Esophagus squamous epithelium (tissue), 5 donors: ENCODE results near the gene EGFR. TPM values are rescaled to one million over a fixed set of nuclear protein-coding genes. Genes with fewer than 3 reads are reported as not detected.

ENCODE experiments used
- DNase-seq: peaks from one replicate; lab custom pipeline; 2025; lab: John Stamatoyannopoulos, UW
- H3K27ac ChIP-seq, 4 donors: fragments of 200-600 bp; sonication (generic); one replicate each; pipeline ENCODE4 v1.5.1; 2016 to 2019; ENCODE audit warnings: mild to moderate bottlenecking in 1 of 4
- H3K27me3 ChIP-seq, 4 donors: fragments of 200-600 bp; sonication (generic); 1 replicate in 3 of 4; 2 replicates in 1 of 4; pipeline versions ENCODE4 v1.5.1 to v1.6.0; 2017 to 2021; ENCODE audit warnings: antibody characterized with exemption in 1 of 4
- H3K36me3 ChIP-seq, 3 donors: fragments of 200-600 bp; sonication (generic); one replicate each; pipeline ENCODE4 v1.5.1; 2016 to 2019
- H3K4me1 ChIP-seq, 3 donors: fragments of 200-600 bp; sonication (generic); one replicate each; pipeline ENCODE4 v1.5.1; 2017 to 2019
- H3K4me3 ChIP-seq, 4 donors: fragments of 200-600 bp; sonication (generic); 1 replicate in 3 of 4; 2 replicates in 1 of 4; pipeline ENCODE4 v1.5.1; 2016 to 2019; ENCODE audit warnings: mild to moderate bottlenecking in 2 of 4, moderate library complexity in 1 of 4
- H3K9me3 ChIP-seq, 3 donors: fragments of 200-600 bp; sonication (generic); one replicate each; pipeline ENCODE4 v1.5.1; 2016 to 2019
- POLR2A ChIP-seq, 4 donors: fragments of 450-650 bp; IDR thresholded peaks; one replicate each; pipeline ENCODE4 v1.6.1; 2017; ENCODE audit warnings: antibody characterized with exemption in 4 of 4, mild to moderate bottlenecking in 4 of 4, moderate library complexity in 3 of 4
- WGBS, 2 donors: methylation state at CpG; one replicate each; pipeline ENCODE4 v1.1.5; 2018; 5-methylcytosine and 5-hydroxymethylcytosine counted together
- intact Hi-C: fragments of 100-400 bp; cut with DNase I; formaldehyde crosslinking; loops from one replicate; pipeline ENCODE4 v1.15.0; 2022
- total RNA-seq, 4 donors: library from RNA; depleted of rRNA; stranded (reverse); fragments of >200 nt; gene quantifications; one replicate each; pipeline ENCODE4 v1.1.0, GENCODE V29; 2016
- TF ChIP-seq, protein P1 (sequence below), 6 experiments: fragments of 450-650 bp in 4 of 6; fragments of 200-600 bp in 2 of 6; sonication (generic) in 2 of 6; IDR thresholded peaks; one replicate each; pipeline ENCODE4 v1.5.1; 2016 to 2019; ENCODE audit warnings: antibody characterized with exemption in 6 of 6, mild to moderate bottlenecking in 4 of 6, moderate library complexity in 4 of 6
- donor health status: DM: yes; HTN: yes; CAD: no.

Gene EGFR
- total RNA-seq, 4 donors from 2014 or later = 66.1 to 108 (median 72.3) TPM

DNA sequence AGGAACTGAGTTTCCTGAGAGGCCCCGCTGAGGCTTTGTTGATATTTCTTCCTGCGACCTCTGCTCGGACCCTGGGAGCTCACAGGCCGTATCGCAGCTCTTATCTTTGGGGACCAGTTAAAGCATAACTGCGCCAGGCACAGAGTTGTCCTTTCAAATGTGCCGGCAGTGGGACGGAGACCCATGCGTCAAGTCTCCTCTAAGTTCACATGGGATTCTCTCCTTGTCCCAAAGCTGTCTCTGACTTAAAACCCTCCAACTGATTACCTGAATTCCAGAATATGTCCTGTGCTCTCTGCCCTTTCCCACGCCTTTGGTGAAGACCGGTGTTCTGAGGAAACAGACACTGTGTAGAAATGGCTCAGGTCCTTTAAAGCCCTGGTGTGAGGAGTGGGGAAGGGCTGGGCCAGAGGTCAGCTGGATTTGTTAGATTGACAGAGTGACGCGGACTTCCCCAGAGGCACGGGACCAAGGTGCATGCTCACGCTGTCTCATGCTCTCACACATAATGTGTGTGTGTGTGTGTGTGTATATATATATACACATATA lies 169.8 kb downstream of the EGFR start:
- Histone ChIP-seq H3K9me3 (no peaks in the 10 kb centered on the region), H3K27ac (peak overlapping the region in 1 of 4 donors; percentile 53), H3K27me3 (no peaks in the 10 kb centered on the region), H3K4me3 (no peak overlapping the region), H3K36me3 (peaks cover 12 to 96% (median 14%) of the 10 kb centered on the region in 3 donors), H3K4me1 (peaks cover 3 to 70% (median 26%) of the 10 kb centered on the region in 3 donors)
- intact Hi-C loops = no loop called here
- TF ChIP-seq, protein P1, sequence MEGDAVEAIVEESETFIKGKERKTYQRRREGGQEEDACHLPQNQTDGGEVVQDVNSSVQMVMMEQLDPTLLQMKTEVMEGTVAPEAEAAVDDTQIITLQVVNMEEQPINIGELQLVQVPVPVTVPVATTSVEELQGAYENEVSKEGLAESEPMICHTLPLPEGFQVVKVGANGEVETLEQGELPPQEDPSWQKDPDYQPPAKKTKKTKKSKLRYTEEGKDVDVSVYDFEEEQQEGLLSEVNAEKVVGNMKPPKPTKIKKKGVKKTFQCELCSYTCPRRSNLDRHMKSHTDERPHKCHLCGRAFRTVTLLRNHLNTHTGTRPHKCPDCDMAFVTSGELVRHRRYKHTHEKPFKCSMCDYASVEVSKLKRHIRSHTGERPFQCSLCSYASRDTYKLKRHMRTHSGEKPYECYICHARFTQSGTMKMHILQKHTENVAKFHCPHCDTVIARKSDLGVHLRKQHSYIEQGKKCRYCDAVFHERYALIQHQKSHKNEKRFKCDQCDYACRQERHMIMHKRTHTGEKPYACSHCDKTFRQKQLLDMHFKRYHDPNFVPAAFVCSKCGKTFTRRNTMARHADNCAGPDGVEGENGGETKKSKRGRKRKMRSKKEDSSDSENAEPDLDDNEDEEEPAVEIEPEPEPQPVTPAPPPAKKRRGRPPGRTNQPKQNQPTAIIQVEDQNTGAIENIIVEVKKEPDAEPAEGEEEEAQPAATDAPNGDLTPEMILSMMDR (IDR thresholded peaks at IDR 0.05) = no peak
- TF ChIP-seq POLR2A (IDR thresholded peaks at IDR 0.05) = no peak
- 73 to 85% methylated on average over 12 to 15 of the region's 15 CpGs for WGBS, 2 donors
- no peak for DNase-seq

DNA sequence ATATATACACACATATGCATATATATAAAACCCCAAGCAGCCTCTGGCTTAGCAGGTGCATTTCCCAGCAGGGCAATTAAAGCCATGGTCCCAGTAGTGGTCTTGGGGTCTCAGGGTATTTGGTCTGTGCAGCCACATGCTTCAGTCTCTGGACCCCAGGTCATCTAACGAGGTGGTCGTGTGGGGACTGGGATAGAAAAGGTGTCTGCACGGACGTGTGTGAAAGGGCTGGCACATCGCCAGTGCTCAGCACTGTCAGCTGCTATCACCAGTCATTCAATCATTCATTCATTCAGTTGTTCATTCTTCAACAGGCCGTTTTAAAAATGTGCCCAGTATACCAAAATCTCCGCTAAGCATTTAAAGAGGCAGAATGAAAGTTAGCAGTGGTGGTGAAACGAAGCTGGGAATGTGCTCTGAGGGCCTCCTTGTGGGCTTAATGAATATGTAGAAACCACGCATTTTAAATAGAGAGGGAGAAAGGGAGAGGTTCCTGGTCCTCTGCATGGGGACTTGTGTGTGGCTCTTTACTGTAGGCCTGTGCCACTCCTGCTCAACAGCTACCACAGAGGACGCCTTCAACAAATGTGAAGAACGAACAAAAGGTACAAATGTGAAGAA lies 170.4 kb downstream of the EGFR start:
- 73 to 75% methylated on average over 11 of the region's 11 CpGs for WGBS, 2 donors
- no peaks in the 10 kb centered on the region for H3K9me3 ChIP-seq
- intact Hi-C loops = no loop called here
- H3K36me3 ChIP-seq = peaks cover 7 to 96% (median 17%) of the 10 kb centered on the region in 3 donors
- peaks cover 3 to 70% (median 26%) of the 10 kb centered on the region in 3 donors for H3K4me1 ChIP-seq
- H3K27me3 ChIP-seq = no peaks in the 10 kb centered on the region
- TF ChIP-seq, protein P1 (IDR thresholded peaks at IDR 0.05) = no peak
- TF ChIP-seq POLR2A (IDR thresholded peaks at IDR 0.05) = no peak
- H3K27ac ChIP-seq = peak overlapping the region in 2 of 4 donors; percentile 13 to 53
- DNase-seq = no peak
- H3K4me3 ChIP-seq = no peak overlapping the region

DNA sequence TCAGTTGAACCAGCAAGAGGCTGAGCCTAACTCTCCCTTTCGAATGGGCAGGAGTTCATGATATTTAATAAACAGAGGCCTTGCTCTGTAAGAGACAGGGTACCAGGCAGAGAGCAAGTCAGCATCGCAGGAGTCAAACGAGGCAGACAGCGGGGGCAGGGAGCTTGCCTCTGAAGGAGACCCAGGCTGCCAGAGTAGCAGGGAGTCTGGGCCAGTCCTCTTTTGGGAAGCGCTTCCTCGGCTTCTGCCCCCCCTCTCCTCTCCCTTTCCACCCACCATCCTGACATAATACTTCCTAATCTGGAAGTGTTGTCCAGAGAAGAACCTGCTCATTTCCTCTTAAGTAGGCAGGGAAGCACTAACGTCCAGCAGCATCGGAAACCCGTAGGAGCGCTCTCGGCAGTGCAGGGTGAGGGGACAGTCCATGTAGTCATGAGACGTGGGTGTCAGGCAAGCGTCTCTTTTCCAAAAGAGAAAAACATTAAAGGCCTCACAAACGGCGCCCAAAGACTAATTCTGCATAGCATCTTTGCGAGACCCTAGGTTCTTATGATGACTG lies 171.1 kb downstream of the EGFR start:
- DNase-seq = no peak
- WGBS, 2 donors = 77 to 82% methylated on average over 13 to 15 of the region's 16 CpGs
- intact Hi-C loops = no loop called here
- Histone ChIP-seq H3K4me1 (peaks cover 3 to 70% (median 26%) of the 10 kb centered on the region in 3 donors), H3K27me3 (no peaks in the 10 kb centered on the region), H3K9me3 (no peaks in the 10 kb centered on the region), H3K27ac (peak overlapping the region in 2 of 4 donors; percentile 13 to 53), H3K36me3 (peaks cover 7 to 96% (median 24%) of the 10 kb centered on the region in 3 donors), H3K4me3 (no peak overlapping the region)
- TF ChIP-seq, protein P1 (IDR thresholded peaks at IDR 0.05) = no peak
- TF ChIP-seq POLR2A (IDR thresholded peaks at IDR 0.05) = no peak

DNA sequence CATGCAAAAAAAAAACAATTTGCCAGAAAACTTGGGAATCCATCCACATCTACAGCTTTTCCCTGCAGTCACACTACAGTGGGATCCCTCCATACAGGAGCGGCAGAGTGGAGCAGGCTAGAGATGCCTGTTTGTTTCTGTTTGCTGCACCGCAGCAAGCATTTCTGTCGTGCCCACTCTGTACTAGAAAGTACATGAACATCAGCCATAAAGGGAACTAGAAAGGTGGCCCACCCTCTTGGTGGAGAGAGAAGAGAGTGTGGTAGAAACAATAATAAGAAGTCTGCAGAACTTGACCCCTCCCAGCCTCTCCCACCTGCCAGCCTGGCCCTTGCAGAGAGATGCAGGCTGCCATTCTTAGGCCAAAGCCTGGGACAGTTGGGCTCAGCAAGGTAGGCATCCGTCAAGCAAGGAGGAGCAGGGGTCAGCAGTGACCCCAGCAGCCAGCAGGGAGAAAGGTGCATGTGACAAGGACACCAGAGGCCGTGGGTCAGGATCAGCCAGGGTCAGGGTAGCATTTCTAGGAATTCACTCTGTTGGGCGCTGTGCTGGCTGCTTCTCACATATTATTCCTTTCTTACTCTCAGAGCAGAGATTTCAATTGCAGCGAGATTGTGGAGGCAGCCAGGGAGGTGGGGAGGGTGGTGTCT lies 171.8 kb downstream of the EGFR start:
- Histone ChIP-seq H3K36me3 (peaks cover 7 to 96% (median 24%) of the 10 kb centered on the region in 3 donors), H3K27ac (no peak overlapping the region), H3K27me3 (no peaks in the 10 kb centered on the region), H3K4me1 (peaks cover 3 to 63% (median 26%) of the 10 kb centered on the region in 3 donors), H3K9me3 (no peaks in the 10 kb centered on the region), H3K4me3 (no peak overlapping the region)
- 88 to 97% methylated on average over 6 to 7 of the region's 7 CpGs for WGBS, 2 donors
- TF ChIP-seq POLR2A (IDR thresholded peaks at IDR 0.05) = no peak
- TF ChIP-seq, protein P1 (IDR thresholded peaks at IDR 0.05) = no peak
- no peak for DNase-seq
- intact Hi-C loops = no loop called here
